ENCODE results near the gene RNFT2.
"Not testable (repeated sequence)": the region's sequence is repeated elsewhere in the genome, so short reads cannot be mapped to it uniquely, and the experiment has no call there.

Gene RNFT2

DNA sequence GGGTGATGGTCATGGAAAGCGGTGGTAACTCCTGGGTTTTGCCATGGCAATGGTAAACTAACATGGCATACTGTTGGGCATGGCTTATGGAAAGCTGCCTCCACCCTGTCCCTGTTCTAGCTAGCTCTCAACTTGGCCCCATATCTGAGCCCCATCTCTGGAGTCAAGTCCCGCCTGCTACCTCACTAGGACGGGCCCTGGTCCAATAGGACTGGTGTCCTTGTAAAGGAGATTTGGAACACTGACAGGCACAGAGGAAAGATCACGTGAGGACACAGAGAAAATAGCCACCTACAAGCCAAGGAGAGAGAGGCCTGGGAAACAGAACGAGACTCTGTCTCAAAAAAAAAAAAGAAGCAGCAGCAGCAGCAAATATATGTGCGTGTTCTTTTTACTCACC, 59.8 kb downstream of the RNFT2 start:
- DNase-seq (ENCODE audit: low read depth): no peak

DNA sequence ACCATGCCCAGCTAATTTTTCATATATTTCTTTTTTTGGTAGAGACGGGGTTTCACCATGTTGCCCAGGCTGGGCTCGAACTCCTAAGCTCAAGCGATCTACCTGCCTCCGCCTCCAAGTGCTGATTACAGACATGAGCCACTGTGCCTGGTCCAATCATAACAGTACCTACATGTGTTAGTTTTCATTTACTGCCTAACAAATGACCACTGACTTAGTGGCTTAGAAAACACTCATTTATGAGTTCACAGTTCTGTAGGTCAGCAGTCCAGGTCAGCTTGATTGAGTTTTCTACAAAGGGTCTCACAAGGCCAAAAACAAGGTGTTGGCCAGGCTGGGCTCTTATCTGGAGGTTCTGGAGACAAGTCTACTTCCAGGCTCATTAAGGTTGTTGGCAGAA, 60.6 kb downstream of the RNFT2 start:
- no peak for DNase-seq (ENCODE audit: low read depth)

GRCh38 chr12:116799955-116800354, 61.8 kb downstream of the RNFT2 start:
- no peak for DNase-seq (ENCODE audit: low read depth)

DNA sequence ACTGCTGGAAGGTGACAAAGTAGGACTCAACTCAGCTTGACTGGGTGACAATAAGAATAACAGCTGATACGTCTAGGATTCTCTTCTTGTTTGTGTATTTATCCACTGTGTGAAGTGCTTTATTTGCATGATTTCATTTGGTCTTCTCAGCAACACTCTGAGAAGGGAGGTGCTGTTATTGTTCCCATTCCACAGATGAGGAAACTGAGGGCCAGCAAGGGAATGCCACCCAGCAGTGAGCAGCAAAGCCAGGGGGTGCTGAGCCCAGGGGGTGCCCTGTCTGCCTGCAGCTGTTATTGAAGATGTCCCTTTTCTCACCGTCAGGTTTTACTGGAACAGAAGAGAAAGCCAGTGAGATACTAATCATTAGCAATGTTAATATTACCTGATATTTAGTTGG, 62.8 kb downstream of the RNFT2 start:
- no peak for DNase-seq (ENCODE audit: low read depth)

DNA sequence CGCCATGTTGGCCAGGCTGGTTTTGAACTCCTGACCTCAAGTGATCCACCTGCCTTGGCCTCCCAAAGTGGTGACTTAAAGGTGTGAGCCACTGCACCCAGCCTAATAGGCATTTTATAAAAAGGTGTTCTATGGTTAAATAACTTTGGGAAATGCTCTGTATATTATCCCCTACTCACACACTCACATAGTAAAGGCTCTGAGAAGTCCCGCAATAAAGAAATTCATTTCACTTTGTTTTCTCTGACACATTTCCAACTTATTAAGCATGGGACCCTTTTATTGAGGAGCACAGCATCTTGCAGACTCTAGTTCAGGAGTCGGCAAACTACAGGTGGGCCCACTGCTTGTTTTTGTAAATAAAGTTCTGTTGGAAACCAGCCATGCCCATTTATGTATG, 63.9 kb downstream of the RNFT2 start:
- DNase-seq (ENCODE audit: low read depth): no peak

DNA sequence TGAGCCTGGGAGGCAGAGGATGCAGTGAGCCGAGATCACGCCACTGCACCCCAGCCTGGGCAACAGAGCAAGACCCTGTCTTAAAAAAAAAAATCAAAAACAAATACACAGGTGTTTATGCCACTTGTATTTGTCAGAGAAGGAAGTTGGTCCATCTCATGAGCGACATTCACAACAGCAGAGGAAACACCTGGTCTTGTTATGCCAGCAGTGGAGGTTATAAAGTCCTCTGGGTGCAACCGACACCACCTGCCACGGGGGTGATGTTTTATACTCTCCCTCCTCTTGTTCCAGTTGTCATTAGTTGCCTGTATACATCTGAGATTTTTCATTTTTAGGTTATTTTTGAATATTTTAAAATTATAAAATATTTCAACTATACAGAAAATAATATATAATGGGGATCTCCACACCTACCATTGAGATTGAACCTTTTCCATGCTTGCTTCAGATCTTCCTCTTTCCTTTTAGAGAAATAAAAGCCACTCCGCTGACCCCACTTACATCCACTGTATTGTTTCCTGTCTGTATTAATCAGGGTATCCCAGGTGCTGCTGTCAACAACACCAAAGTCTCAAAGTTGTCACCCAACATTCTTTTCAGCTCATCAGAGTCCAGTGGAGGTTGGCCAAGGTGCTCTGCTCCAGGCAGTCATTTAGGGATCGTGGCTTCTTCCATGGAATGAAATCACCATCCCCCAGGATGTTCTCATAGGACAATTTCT, 65.1 kb downstream of the RNFT2 start:
- DNase-seq (ENCODE audit: low read depth): no peak

DNA sequence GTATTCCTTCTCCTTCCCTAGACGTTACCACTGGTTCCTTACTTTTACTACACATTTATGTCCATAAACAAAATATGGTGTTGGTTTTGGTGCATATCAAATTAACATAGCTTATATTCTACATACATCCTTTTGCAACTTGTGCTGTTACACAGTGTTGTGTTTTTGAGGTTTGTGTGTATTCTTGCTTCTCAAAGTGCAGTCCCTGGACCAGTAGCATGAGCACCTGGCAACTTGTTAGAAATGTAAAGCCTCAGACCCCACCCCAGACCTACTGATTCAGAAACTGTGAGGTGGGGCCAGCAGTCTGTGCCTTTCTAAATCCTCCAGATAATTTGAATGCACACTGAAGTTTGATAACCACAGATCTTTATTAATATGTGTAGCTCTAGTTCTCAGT, 65.9 kb downstream of the RNFT2 start:
- DNase-seq (ENCODE audit: low read depth): no peak

GRCh38 chr12:116806845-116807440, 68.8 kb downstream of the RNFT2 start:
- no peak for DNase-seq (ENCODE audit: low read depth)

GRCh38 chr12:116807546-116807945, 69.4 kb downstream of the RNFT2 start:
- no peak for DNase-seq (ENCODE audit: low read depth)

DNA sequence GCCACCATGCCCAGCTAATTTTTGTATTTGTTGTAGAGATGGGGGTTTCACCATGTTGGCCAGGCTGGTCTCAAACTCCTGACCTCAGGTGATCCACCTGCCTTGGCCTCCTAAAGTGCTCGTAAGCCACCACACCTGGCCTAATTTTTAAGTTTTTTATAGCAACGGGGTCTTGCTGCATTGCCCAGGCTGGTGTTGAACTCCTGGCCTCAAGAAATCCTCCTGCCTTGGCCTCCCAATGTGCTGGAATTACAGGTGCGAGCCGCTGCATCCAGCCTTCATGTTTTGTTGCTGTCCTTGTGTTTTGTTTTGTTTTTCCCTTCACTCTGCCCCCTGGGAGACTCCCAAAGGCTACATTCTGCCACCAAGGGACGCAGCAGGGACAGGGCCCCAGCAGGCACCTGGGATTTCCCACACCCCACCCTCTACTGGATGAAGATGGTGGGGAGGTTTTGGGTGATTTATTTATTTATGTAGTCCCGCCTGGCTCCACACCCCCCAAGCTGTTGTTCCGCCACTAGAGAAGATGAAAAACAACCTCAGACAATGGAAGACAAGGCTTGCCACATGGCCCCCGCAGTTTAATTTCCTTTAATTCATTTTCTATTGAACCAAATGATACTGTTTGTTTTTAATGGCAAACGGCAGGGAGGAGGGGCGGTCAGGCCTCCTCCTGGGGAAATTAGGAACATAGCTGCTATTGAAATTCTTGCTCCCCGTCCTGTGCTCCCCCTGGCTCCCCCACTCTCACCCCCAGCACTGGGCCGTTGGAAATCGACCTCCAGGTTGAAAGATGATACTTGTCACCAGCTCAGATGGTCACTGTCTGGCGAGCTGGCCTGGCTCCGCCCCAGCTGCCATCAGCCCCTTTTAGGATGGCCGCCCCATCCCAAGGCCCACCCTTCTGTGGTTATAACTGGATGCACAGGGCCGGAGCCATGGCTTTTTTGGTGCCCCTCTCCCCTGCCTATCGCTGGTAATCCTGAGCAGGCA, 70.3 kb downstream of the RNFT2 start:
- DNase-seq (ENCODE audit: low read depth): no peak

- DNase-seq (ENCODE audit: low read depth): no peak
Observed at GRCh38 chr12:116812238-116812637, 74.1 kb downstream of the RNFT2 start.

DNA sequence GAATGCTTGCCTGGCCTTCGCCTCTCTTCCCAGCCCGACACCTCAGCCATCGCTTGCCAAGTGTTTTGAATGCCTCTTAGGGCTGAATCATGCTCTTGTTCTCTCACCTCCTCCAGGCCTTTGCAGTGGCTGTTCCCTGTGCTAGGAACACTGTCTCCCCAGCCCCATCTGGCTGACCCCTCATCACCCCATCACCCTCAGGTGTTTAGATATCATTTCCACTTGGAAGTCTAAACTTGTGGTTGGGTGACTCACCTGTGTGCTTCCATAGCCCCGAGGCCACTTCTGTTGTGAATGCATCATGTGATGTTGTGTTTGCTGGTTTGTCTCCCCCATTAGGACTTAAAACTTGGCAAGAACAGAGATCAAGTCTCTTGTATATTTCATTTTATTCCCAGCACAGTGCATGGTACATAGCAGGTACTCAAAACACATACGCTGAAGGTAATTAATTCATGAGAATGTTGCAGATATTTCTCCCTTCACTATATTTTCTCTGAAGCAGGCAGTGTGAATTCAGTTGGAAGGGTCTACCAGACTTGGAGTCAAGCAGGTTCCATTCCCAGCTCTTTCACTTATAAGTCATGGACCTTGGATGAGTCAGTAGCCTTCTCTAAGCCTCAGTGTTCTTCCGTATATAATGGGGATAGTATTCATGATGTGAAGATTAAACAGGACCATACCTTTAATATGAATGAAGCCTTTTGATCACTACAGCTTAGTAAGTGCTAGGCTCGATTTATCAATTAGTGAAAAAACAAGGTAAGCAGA, 75.3 kb downstream of the RNFT2 start:
- no peak for DNase-seq (ENCODE audit: low read depth)

DNA sequence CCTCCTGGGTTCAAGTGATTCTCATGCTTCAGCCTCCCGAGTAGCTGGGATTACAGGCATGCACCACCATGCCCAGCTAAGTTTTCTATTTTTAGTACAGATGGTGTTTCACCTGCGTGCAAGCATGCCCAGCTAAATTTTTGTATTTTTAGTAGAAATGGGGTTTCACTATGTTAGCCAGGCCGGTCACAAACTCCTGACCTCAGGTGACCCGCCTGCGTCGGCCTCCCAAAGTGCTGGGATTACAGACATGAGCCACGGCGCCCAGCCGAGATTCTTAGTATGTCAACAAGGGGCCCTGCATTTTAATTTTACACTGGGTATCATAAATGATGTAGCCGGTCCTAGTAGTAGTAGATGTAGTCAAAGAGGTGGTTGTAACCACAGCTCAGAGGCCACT, 76.7 kb downstream of the RNFT2 start:
- not testable (repeated sequence) for DNase-seq (ENCODE audit: low read depth)

DNA sequence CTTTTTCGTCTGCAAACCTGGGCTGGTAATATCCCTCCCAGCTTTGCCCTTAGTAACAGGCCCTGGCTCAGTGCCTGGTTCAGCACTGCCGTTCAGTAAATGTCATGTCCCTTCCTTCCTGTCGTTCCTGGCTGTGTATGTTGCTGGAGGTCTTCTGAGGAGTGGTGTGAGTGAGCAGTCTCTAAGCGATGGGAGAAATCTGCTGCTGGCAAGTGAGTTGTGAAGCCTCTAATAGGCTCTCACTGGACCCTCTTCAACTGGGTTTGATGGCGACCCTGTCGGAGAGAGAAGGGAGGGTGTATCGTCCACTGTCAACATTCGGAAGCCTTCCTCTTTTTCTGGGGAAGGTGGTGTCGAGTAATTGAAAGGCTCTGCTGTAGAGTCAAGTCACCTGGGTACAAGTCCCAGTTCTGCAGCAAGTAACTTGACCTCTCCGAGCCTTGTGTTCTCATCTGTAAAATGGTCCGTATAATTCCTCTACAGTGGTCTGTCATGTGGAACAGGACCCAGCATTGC, 80.3 kb downstream of the RNFT2 start:
- no peak for DNase-seq (ENCODE audit: low read depth)

DNA sequence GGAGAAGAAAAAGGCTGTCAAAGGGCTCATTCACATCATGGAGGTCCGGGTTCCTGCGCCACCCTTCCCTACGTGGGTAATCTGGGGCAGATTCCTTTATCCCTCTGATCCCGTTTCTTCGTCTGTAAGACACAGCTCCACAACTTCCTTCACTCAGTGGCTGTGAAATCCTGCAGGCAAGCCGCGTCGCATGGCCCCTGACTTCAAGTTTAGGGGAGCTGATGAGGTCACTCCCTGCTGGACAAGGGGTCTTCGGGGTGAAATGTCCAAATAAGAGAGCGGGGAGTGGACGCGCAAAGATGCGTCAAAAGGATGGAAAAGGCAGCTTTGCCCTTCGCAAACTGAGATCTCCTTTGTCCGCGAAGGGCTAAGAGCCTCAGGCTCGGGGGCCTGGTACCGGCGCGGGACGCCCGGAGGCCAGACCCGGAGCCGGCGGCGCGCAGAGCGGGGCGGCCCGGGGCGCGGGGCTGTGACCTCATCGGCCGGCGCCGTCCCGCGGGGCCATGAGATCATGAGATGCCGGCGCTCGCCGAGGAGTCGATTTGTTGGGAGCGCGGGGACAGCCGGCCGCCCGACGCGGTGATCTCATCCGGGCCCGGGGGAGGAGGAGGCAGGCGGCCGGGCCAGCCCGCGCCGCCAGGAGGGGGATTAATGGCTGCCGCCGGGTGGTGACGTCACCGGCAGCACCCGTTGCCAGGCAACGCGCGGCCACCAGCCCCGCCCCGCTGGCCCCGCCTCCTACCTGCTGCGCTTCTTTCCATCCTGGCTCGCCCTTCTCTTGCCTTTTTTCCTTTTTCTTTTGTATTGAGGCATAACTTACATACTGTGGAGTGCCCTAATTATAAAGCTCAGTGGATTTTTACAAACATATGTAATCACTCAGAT, 81.1 kb downstream of the RNFT2 start:
- DNase-seq (ENCODE audit: low read depth): peak; percentile 55

GRCh38 chr12:116820064-116820656, 82.0 kb downstream of the RNFT2 start:
- DNase-seq (ENCODE audit: low read depth): no peak

GRCh38 chr12:116821291-116821690, 83.2 kb downstream of the RNFT2 start:
- DNase-seq (ENCODE audit: low read depth): no peak

GRCh38 chr12:116827432-116827831, 89.3 kb downstream of the RNFT2 start:
- DNase-seq (ENCODE audit: low read depth): no peak

GRCh38 chr12:116832353-116832752, 94.2 kb downstream of the RNFT2 start:
- no peak for DNase-seq (ENCODE audit: low read depth)

GRCh38 chr12:116833474-116833873, 95.4 kb downstream of the RNFT2 start:
- DNase-seq (ENCODE audit: low read depth): no peak
